SK-N-SH treated with all-trans-retinoic acid at 6 μM for 48 hours (cell line): Measurements from ENCODE around the gene NRIP1.

Experiments
- ARNTL ChIP-seq: fragments of 450-650 bp; formaldehyde crosslinking; IDR thresholded peaks from 2 replicates; pipeline ENCODE4 v1.5.0; 2020; ENCODE audit warnings: low read depth, mild to moderate bottlenecking, moderate library complexity, borderline replicate concordance
- CREB5 ChIP-seq: fragments of 250-450 bp; sonication (Bioruptor Pico); IDR thresholded peaks from 2 replicates; pipeline ENCODE4 v1.5.1; 2020; ENCODE audit warnings: low read depth, mild to moderate bottlenecking, moderate library complexity
- OSR1 ChIP-seq: fragments of 250-450 bp; sonication (Bioruptor Pico); IDR thresholded peaks from 2 replicates; pipeline ENCODE4 v1.8.0; 2022; ENCODE audit warnings: moderate library complexity, mild to moderate bottlenecking, inconsistent platforms
- PATZ1 ChIP-seq: fragments of 250-450 bp; sonication (Bioruptor Pico); IDR thresholded peaks from 2 replicates; pipeline ENCODE4 v1.8.0; 2020; ENCODE audit warnings: mild to moderate bottlenecking, moderate library complexity, borderline replicate concordance
- PPARA ChIP-seq: fragments of 250-450 bp; sonication (Bioruptor Pico); IDR thresholded peaks from 2 replicates; pipeline ENCODE4 v1.5.0; 2020; ENCODE audit warnings: mild to moderate bottlenecking, borderline replicate concordance
- ZFP3 ChIP-seq: fragments of 250-450 bp; sonication (Bioruptor Pico); IDR thresholded peaks from 2 replicates; pipeline ENCODE4 v1.5.0; 2020; ENCODE audit warnings: mild to moderate bottlenecking, moderate library complexity
- TF ChIP-seq, protein P1 (sequence below): fragments of 250-450 bp; sonication (Bioruptor Pico); IDR thresholded peaks from 2 replicates; pipeline ENCODE4 v1.5.1; 2021; ENCODE audit warnings: mild to moderate bottlenecking, moderate library complexity

DNA sequence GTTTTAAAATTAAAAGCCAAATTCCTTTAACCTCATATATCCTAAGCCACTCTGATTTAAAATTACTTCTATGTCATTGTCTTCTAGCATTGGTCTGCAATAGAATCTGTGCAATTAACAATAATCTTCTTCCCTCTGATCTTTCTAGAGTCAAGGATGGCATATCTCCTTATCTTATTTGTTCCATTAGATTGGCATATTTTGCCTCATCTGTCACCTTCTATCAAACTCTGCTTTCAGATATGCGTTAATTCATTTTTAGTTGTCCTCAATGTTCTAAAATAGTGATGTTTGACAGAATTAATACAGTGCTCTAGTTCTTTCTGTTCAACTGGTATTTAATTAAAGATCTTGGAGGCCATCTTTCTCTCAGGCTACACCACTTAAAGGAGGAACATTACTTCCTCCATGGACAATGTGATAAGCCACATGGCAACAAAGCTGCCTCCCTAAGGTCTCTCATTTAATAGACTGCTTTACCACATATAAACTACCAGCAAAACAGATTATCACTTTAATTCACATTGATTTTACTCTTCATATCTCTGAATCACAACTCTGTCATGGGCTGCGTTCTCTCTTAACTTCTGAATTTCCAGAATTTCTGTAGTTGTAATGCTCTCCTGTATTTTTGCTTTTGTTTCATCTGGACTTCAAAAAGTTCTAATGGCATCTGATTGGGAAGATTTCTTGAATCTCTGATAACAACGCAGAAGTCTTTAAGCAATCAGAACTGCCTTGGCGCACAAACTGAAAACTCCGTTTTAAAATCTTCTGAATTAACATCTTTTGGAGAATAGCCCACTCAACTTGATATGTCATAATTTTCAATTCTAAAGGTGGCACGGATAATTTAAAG is 2.8 kb downstream of the NRIP1 start:
- no peak for TF ChIP-seq ARNTL (CRISPR knock-in tag)
- TF ChIP-seq CREB5 (CRISPR knock-in tag): no peak
- TF ChIP-seq ZFP3 (CRISPR knock-in tag): no peak
- TF ChIP-seq, protein P1, sequence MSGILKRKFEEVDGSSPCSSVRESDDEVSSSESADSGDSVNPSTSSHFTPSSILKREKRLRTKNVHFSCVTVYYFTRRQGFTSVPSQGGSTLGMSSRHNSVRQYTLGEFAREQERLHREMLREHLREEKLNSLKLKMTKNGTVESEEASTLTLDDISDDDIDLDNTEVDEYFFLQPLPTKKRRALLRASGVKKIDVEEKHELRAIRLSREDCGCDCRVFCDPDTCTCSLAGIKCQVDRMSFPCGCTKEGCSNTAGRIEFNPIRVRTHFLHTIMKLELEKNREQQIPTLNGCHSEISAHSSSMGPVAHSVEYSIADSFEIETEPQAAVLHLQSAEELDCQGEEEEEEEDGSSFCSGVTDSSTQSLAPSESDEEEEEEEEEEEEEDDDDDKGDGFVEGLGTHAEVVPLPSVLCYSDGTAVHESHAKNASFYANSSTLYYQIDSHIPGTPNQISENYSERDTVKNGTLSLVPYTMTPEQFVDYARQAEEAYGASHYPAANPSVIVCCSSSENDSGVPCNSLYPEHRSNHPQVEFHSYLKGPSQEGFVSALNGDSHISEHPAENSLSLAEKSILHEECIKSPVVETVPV (CRISPR knock-in tag): no peak
- TF ChIP-seq OSR1 (CRISPR knock-in tag): no peak
- no peak for TF ChIP-seq PATZ1 (CRISPR knock-in tag)
- TF ChIP-seq PPARA: no peak
